HG03175 (cell line): ENCODE data around the gene B4GALT3.

Experiments used
- ATAC-seq: cut with Tn5 transposase; IDR thresholded peaks from one replicate; pipeline ENCODE4 v1.9.1; 2021; ENCODE audit warnings: mild to moderate bottlenecking, moderate library complexity; ENCODE audit not compliant: unreplicated experiment

Gene B4GALT3

GRCh38 chr1:161206411-161207140 lies 29.3 kb upstream of the B4GALT3 start:
- no peak for ATAC-seq

GRCh38 chr1:161201836-161202712 lies 24.8 kb upstream of the B4GALT3 start, which contains the start of gene NDUFS2:
TSS of gene NDUFS2 (plus strand) at chr1:161202367. CDS start at chr1:161202386, 19 bp downstream.
- ATAC-seq, result peak; percentile 98

DNA sequence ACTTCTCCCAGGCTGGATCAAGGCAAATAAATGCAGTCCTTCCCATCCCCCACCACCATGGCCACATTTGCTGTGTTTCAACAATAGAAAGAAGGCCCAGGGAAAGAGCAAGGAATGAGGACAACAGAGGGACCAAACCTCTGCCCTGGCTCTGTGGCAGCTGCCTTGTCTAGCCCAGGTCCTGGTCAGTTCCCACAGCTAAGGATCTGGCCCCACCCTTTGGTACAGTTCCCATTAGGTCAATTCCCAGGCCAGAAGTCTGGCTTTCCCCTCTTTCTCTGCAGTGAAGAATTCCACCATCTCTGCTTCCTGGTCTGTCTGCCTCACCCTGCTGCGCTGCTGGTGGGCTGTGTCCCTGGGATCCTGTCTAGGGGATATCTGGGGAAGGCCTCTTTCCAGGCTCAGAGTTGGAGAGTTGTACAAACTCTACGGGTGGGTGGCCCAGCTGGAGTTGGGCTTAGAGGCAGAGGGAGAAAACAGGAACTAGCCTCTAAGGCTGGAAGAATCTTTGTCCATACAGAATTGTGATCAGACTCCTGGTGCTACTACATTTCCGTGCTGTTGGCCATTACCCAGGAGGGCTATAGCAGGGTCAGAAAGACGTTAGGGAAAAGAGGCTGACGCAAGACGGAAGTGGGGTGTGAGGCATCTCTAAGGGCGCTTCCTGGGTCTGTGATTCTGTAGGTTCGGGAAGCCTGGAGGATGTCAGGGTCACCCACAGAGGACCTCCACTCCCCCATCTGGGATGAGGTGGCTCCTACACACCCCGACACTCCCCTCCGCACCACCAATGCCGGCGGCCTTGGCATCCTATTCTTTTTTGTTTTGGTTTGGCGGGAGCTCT lies 23.9 kb upstream of the B4GALT3 start:
- no peak for ATAC-seq

DNA sequence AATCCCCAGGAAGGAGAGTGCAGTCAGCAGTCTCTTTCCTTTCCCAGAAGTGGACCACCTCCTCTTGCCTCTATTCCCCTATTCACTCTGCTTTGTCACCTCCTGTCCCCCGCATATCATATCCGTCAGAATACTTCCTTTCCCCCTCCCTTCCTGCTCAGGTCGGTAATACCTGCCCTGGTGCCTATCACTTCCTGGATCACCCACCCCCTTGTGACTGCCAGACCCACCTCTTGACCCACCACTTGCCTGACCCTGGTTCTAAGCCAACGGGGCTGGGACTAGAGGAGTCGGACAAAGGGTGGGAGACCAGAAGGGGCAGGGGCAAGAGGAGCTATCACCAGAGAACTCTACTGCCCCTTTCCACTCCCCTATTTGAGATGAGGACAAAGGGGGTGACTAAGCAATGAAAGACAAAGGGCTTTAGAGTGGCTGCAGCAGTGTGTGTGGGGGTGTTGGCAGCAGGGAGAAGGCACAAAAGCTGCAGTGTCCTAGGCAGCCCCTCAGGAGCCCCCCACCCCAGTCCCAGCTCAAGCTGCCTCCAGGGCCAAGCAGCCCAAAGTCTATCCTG lies 23.2 kb upstream of the B4GALT3 start:
- ATAC-seq, result no peak

DNA sequence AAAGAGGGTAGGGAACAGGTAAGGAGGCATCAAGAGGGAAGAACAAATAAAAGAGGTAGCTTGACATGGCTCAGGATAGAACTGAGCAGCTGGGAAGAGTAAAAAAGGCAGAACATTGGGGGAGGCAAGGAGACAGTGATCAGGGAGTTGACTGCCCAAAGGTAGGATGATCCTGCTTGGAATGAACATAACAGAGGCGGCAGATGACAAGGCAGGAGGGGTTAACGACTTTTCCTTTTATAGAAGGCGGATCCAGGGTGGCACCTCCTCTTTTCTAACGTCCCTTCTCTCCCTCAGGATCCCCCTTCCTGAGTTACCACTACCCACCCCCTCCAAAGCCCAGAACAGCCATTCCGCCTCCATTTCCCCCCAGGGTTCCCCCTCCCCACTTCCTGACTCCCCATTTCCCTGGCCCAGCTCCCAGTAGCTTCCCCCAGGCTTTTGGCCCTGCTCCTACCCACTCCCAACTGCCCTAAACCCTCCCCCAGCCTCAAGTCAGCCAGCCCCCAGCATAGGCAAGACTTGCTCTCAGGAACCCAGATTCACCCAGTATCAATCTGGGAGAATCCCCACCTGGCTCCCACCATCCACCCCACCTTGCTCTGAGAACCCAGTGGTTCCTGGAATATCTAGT lies 22.3 kb upstream of the B4GALT3 start:
- ATAC-seq, result no peak

- no peak for ATAC-seq
Observed at GRCh38 chr1:161198897-161199431, 21.7 kb upstream of the B4GALT3 start, which contains the start of gene ADAMTS4. TSS of gene ADAMTS4 (minus strand) at chr1:161199054. CDS start at chr1:161198627, 427 bp downstream.

DNA sequence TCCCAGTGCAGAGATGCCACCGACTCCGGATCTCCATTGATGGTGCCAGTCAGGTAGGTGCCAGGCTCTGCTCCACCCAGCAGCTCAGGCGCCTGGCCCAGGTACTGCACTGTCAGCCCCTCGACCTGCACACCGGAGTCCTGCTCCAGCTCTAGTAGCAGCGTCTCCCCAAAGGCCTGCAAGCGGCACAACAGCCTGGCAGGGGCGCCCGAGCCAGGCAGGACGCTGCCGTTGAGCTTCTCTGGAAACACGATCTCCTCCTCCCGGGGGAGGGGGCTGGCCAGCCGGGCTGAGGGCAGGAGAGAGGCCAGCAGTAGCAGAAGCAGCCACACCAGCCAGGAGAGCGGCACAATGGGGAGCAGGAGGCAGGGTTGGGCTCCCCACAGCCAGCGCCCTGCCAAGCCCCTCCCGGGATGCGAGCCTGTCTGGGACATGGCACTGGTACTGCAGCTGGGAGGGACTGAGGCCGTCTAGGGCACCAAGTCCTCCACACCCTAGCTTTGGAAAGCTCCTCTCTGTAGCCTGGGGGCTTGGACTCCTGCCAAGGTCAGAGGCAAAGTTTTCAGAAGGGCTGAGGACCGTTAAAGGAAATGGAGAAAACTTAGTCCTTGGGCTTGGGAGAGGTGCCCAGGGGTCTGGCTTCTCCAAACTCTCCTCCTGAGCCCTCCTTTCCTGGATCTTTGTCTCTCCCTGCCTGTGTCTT lies 21.0 kb upstream of the B4GALT3 start:
- ATAC-seq, result no peak

- ATAC-seq, result no peak
Observed at GRCh38 chr1:161197560-161198193, 20.4 kb upstream of the B4GALT3 start.

DNA sequence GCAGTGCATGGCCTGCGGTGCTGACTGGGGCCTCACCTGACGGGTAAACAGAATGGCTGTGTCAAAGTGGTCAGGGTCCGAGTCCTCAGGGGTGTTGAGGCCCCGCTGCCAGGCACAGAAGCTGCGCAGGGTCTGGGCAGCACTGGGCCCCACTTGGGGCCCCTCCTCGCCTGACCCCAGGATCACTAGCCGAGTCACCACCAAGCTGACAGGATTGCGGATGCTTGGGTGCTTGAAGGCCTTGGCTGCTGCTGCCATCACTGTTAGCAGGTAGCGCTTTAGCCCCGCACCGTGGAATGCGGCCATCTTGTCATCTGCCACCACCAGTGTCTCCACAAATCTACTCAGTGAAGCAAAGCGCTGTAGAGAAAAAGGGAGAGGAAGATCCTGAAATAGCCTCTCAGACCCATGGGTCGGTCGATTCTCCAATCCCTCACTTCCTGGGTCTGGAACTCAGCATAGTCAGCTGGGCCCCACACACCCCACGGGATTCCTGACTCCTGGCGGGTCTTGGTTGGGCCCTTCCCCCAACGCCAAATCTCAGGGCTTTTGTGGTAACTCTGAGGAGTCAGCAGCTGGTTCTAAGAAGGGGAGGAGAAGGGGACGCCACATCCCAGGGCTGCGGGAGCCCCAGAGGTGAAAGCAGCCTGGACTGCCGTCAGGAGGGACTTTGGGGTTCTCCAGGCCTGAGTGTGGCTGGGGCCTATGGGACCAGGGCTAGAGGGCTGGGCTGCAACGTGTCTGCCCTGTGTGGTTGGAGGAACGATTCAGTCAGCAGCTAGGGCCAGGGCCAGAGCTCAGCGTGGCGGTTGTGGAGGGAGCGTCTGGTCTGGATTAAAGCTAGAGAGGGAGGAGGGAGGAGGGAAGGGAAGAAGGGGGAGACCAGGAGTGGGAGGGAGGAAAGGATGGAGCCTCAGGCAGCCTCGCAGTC lies 19.5 kb upstream of the B4GALT3 start:
- ATAC-seq, result no peak

DNA sequence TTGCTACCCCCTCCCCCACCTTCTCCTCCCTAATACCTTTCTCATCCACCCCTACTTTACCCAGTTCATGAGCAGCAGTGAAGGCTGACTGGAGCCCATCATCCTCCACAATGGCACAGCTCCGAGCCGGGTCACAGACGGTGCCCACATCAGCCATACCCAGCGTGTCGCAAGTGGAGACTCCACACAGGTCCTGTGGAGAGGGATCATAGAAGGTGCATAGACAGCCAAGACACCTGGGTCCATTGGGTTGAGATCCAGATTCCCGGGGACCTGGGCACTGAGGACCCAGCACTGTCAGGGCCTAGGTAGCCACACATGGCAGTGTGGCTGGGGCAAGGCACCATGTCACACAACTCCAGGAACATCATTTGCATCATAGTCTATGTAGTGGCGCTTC lies 18.8 kb upstream of the B4GALT3 start:
- ATAC-seq, result no peak

- ATAC-seq, result no peak
Observed at GRCh38 chr1:161195171-161195570, 17.9 kb upstream of the B4GALT3 start.

- no peak for ATAC-seq
Observed at GRCh38 chr1:161193561-161194235, 16.4 kb upstream of the B4GALT3 start.

DNA sequence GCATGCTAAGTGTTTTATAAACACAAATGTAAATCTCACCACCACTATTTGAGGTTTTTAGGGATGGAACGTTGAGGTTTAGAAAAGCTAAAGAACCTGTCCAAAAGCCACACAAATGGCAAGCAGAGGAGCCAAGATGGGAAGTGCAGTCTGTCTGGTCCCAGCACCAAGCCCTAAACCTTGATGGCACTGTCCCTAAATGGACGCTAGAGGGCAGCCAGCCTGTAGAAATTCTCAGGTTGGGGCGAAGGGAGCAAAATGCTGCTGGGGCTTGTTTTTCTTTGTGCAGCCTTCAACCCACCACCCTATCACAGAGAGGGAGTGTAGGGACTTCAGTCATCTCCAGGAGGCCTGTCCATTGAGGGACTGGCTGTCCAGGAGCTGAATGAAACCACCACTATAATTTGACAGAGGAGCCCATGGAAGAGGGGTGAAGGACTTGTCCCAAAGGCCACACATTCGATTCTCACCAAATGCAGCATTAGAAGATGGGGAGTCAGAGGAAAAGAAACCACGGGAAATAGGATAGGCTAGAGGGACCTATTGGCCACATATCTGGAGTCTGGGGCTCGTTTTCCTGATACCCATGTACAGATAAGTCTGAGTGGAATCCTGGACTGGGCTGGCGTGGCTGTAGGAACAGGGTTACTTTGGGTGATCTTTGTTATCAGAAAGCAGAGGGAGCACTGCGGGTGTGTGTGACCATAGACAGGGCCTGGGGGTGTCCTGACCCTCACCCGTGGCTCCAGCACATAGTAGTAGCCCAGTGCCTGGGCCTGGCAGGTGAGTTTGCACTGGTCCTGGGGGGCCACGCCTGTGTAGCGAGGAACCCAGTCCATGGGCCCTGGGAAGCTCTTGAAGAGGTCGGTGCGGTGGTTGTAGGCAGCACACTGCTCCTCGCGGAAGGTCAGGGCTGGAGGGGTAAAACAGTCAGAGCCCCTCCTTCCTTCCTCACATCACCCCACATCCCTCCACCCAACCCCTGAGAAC lies 15.5 kb upstream of the B4GALT3 start:
- peak; percentile 73 for ATAC-seq

DNA sequence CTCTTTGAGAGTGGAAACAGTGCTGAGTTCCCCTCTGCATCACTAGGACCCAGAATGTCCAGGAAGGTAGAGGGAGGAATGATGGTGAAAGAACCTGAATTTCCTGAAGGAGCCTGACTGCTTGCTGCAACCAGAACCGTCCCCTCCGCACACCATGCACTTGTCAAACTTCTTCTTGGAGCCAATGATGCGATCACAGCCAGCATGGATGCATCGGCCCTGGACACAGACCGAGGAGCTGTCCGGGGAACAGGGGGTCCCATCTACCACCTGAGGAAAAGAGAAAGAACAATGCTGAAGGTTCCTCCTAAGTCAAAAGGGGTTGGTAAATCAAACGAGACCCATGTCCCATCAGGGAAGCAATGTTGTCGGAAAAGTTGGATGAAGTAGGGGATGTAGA lies 14.7 kb upstream of the B4GALT3 start:
- ATAC-seq, result no peak

DNA sequence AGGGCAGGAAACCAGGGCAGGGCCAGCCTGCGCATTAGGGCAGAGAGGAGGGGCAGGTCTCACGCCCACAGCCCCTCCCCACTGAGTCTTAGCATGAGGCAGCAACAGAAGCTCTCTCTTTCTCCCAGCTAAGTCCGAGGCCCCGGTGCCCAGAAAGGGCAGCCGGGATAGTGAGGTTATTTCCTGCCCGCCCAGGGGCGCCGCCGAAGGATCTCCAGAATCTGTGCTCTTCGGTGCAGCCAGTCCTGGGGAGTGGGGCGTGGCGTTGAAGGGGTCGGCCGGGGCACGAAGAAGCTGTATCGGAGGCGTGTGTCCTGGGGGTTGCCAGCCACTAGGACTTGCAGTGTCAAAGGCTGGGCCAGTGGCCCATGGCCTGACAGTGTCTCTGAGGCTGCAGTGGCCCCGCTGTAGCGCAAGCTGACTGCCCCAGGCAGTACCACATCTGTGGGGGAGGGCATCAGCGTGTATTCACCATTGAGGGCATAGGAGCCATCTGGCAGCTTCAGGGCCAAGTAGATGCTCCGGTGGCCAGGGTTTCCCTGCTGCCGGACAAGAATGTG lies 13.7 kb upstream of the B4GALT3 start:
- ATAC-seq, result no peak

- ATAC-seq, result no peak
Observed at GRCh38 chr1:161189036-161189435, 11.7 kb upstream of the B4GALT3 start.
